ENCODE measurements around the gene SERPINA4.

Gene SERPINA4, protein sequence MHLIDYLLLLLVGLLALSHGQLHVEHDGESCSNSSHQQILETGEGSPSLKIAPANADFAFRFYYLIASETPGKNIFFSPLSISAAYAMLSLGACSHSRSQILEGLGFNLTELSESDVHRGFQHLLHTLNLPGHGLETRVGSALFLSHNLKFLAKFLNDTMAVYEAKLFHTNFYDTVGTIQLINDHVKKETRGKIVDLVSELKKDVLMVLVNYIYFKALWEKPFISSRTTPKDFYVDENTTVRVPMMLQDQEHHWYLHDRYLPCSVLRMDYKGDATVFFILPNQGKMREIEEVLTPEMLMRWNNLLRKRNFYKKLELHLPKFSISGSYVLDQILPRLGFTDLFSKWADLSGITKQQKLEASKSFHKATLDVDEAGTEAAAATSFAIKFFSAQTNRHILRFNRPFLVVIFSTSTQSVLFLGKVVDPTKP
- 0 reads per million in 3 experiments for total RNA-seq

GRCh38 chr14:94560751-94561655, at the start of gene SERPINA4:
TSS of gene SERPINA4 (plus strand) at chr14:94561442. CDS start at chr14:94563483, 2,041 bp downstream.
- no peak for DNase-seq

DNA sequence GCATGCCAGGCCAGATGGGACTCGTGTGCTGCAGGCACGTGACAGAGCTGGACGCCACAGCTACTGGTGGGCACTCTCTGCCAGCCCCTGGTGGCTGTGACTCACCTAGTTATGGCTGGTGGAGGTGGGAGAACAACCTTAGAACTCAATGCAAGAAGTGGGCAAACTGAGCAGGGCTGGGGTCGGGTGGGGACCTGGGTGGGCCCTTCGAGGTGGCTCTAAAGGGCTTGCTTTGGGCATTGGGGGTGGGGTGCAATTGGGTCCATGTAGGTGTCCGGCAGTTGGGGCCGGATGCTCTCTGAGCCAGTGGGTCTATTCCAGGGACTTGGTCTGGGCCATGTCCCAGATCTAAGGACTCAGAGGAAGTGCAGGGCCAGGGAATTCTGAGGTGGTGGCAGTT, 46.9 kb upstream of the SERPINA4 start:
- no peak for DNase-seq

- DNase-seq, result no peak
Measured at GRCh38 chr14:94515426-94515825, 45.8 kb upstream of the SERPINA4 start.

GRCh38 chr14:94515856-94516255, 45.4 kb upstream of the SERPINA4 start:
- no peak for DNase-seq

DNA sequence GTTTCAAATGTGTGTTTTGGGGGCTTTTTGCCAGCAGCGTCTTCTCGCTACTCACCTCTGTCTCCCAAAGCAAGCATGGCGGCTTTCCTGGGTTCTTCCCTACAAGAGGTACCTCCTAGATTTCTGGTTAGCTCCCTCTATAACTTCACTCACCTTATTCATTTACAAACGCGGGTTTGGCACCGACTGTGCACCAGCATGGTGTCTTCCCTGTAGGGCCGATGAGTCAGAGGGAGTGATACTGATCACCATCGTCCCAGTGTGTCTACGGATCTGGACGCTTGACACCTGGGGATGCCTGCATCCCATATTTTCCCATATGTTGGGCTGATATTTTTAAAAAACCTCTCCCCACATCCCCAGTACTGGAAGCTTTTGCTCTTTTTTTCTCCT, 44.0 kb upstream of the SERPINA4 start:
- DNase-seq, result no peak

GRCh38 chr14:94517641-94518257, 43.5 kb upstream of the SERPINA4 start:
- no peak for DNase-seq

DNA sequence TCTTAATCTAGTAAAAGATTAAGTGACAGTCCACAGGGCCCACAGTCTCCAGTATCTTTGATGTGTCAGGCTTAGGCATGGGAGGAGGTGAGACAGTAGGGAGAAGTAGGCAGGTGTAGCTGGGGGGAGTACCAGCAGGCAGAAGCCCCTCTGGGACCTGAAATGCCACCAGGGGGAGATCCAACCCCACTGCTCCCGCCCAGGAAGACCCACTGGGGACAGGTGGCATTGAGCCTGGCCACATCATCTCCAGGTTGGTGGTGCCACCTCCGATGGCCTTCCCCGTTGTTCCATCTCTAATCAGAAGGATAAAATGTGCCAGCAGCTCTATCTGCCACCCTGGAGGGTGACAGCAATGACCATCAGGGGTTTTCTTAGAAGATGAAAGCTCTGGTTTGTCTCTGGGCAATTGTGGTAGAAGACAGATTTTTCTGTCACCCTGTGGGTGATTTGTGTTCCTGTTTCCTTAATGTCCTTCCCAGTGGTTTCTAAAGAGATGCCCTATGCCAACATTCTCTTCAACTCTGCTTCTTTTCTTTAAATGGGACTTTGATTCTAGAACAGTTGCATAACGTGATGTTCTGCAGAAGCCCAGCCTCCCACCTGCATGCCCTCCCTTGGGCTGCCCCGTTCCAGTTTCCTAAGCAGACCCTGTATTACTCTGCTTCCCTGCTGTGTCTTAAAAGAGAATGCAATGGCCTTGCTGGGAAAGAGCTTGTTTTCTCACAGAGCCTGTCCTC, 39.7 kb upstream of the SERPINA4 start:
- no peak for DNase-seq

GRCh38 chr14:94522115-94522724, 39.0 kb upstream of the SERPINA4 start:
- DNase-seq, result no peak

DNA sequence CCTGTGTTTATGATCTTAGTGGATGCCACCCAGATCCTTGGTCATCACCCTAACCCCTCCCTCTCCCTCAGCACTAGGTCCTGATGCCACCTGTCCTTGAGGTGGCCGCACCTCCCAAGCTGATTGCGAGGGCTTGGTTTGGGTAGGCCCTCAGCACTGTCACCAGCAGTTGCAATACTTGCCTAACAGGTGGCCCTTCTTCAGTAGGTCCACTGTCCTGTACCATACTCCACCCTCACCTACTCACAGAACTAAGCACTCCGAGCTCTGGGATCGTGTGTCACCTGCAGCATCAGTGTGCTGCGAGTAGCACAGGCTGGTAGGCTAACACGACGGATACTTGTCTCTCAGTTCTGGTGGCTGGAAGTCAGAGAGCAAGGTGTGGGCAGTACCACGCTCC, 38.0 kb upstream of the SERPINA4 start:
- no peak for DNase-seq

- DNase-seq, result no peak
Measured at GRCh38 chr14:94524093-94524492, 37.1 kb upstream of the SERPINA4 start.

DNA sequence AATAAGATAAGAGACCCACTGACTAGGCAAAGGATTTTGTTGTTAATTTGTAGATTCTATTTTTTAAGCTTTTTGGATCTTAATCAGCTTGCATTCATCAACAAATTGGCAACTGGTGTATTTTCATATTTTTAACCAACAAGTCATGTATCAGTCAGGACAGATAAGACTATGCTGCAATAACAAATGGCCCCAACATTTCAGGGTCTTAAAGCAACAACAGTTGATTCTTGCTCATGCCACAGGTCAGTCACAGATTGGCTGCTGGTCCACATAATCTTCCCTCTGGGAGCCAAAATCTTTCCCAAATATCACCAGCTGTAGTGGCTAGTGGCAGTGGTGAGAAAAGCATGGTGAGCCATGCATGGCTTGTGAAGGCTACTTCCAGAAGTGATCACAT, 30.1 kb upstream of the SERPINA4 start:
- no peak for DNase-seq

DNA sequence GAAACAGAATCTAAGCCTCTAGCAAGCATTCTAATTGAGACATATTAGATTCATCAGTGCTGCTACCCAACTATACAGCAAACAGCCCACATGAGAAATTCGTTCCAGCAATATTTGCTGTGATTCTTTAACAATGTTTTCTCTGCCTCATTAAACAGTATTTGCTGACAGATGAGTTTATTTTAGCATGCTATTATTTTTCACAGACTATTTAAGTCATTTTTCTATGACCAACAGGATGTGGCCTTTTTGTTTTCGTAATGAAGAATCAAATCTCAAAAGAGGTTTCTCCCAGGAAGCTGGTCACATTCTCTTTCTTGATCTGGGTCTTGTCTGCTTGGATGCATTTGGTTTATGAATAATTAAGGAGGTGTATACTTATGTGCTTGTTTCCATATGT, 28.8 kb upstream of the SERPINA4 start:
- no peak for DNase-seq

DNA sequence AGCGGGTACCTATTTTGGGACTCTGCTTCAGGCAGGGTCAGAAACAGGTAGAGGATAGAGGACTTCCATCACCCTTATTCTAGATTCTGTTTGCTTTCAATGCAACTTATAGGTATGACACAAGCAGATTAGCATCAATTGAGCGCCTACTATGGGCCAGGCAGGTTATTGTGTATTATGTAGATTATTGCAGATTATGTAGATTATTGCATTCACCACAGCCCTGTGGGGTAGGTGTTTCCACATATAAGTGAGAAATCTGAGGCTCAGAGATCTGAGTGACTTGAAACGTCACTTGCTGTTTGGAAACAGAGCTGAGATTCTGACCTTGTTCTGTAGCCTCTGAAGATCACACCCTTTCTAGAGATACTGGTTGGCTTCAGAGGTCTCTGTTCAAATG, 25.7 kb upstream of the SERPINA4 start:
- DNase-seq, result no peak

GRCh38 chr14:94536836-94537235, 24.4 kb upstream of the SERPINA4 start:
- no peak for DNase-seq

- no peak for DNase-seq
Measured at GRCh38 chr14:94538070-94538740, 23.0 kb upstream of the SERPINA4 start.

DNA sequence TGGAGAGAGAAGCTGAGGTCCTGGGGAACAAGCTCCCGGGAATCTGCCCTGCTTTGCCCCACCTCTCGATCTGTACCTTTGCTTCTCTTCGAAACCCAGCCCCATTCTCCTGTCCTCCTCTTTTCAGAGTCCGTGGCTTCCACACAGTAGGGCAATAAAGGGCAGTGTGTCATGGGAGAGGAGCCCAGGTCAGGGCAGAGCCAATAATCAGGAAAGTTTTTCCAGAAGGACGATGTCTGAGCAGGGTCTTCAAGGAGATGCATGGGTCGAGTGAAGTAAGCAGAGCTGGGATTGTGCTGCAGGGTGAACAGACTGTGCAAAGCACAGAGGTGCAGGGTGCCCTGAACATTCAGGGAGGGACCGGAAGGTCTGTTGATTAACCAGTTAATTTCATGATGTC, 22.1 kb upstream of the SERPINA4 start:
- DNase-seq, result no peak

DNA sequence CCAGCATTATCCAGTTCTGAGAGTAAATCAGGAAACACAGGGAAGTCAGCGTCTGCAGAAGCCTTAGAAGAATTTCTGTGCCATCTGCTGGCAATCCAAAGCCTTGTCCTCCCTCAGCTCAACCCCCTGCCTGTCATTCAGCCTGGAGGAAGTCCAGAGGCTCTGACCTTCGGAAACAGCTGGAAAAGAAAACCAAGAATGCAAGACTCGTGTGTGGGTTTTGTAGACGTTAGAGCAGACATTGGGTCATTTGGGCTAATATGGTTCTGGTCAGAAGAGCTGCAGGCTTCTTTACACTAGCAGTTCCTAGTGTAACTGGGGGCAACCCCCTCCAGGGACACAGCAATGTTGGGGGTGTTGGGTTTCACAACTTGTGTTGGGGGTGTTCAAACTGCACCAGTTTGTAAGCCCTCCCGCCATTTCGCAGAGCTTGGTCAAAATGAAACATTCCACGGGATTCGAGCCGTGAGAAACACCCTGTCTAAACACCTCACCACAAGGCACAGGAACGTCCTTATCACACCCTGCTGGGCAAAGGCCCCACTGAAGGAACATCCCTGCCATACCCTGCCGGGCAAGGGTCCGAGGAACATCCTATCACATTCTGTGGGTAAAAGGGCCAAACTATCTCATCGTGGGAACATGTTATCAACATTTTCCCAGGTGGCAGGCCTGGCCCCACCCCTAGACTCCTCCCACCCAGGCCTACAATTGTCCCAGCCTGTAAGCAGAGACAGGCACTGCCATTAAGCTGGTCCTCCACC, 21.0 kb upstream of the SERPINA4 start:
- DNase-seq, result no peak

GRCh38 chr14:94541234-94541975, 19.8 kb upstream of the SERPINA4 start:
- no peak for DNase-seq

GRCh38 chr14:94542111-94542810, 19.0 kb upstream of the SERPINA4 start:
- DNase-seq, result no peak

Measured in central memory CD4-positive, alpha-beta T cell (primary cell).